ENCODE data around the gene DNAI1. TPM values are rescaled to one million over a fixed set of nuclear protein-coding genes. Genes with fewer than 3 reads are reported as not detected.

Gene DNAI1
- total RNA-seq: not detected

- ATAC-seq (ENCODE audit: insufficient number of reproducible peaks, low FRiP score, low read depth) (peak; percentile 94), DNase-seq (ENCODE audit: low spot score) (peak; percentile 92)
- Histone ChIP-seq H3K27me3 (replicated peaks; ENCODE audit: insufficient read depth) (no peaks in the 10 kb centered on the region), H3K27ac (peak within 1 kb of the TSS; percentile 60 to 78), H3K9me3 (no peaks in the 10 kb centered on the region), H3K4me3 (peak within 1 kb of the TSS; percentile 81), H3K36me3 (no peaks in the 10 kb centered on the region), H3K4me1 (ENCODE audit: control insufficient read depth in 1 of 2, low read depth in 2 of 2) (peaks cover 14 to 21% of the 10 kb centered on the region in 2 donors)
- no peak for TF ChIP-seq CTCF (IDR thresholded peaks at IDR 0.05)
These were observed at the start of gene DNAI1, which contains the start of gene FAM219A for GRCh38 chr9:34458013-34458958. DNAI1 (plus strand) TSS chr9:34458805; CDS start chr9:34459006, 201 bp downstream. FAM219A (minus strand) TSS chr9:34458570; CDS start chr9:34458263, 307 bp downstream.

GRCh38 chr9:34409154-34409553, 49.5 kb upstream of the DNAI1 start:
- no peak overlapping the region for H3K27ac ChIP-seq
- ATAC-seq (ENCODE audit: insufficient number of reproducible peaks, low FRiP score, low read depth) (no peak), DNase-seq (ENCODE audit: low spot score) (no peak)
- H3K36me3 ChIP-seq: no peaks in the 10 kb centered on the region
- H3K4me3 ChIP-seq: no peak overlapping the region
- H3K9me3 ChIP-seq: no peaks in the 10 kb centered on the region
- H3K27me3 ChIP-seq (replicated peaks; ENCODE audit: insufficient read depth): no peaks in the 10 kb centered on the region
- no peaks in the 10 kb centered on the region for H3K4me1 ChIP-seq (ENCODE audit: control insufficient read depth in 1 of 2, low read depth in 2 of 2)
- TF ChIP-seq CTCF (IDR thresholded peaks at IDR 0.05): no peak

GRCh38 chr9:34412336-34412735, 46.3 kb upstream of the DNAI1 start:
- H3K27ac ChIP-seq: no peak overlapping the region
- H3K4me3 ChIP-seq: no peak overlapping the region
- ATAC-seq (ENCODE audit: insufficient number of reproducible peaks, low FRiP score, low read depth) (no peak), DNase-seq (ENCODE audit: low spot score) (no peak)
- no peaks in the 10 kb centered on the region for H3K27me3 ChIP-seq (replicated peaks; ENCODE audit: insufficient read depth)
- no peaks in the 10 kb centered on the region for H3K9me3 ChIP-seq
- no peaks in the 10 kb centered on the region for H3K36me3 ChIP-seq
- no peaks in the 10 kb centered on the region for H3K4me1 ChIP-seq (ENCODE audit: control insufficient read depth in 1 of 2, low read depth in 2 of 2)
- TF ChIP-seq CTCF (IDR thresholded peaks at IDR 0.05): no peak

- Histone ChIP-seq H3K4me1 (ENCODE audit: control insufficient read depth in 1 of 2, low read depth in 2 of 2) (no peaks in the 10 kb centered on the region), H3K36me3 (no peaks in the 10 kb centered on the region), H3K4me3 (no peak overlapping the region), H3K27me3 (replicated peaks; ENCODE audit: insufficient read depth) (no peaks in the 10 kb centered on the region), H3K27ac (no peak overlapping the region), H3K9me3 (no peaks in the 10 kb centered on the region)
- DNase-seq (ENCODE audit: low spot score) (no peak), ATAC-seq (ENCODE audit: insufficient number of reproducible peaks, low FRiP score, low read depth) (no peak)
- TF ChIP-seq CTCF (IDR thresholded peaks at IDR 0.05): no peak
These were observed 45.3 kb upstream of the DNAI1 start for GRCh38 chr9:34413231-34413852.

GRCh38 chr9:34417734-34418133, 40.9 kb upstream of the DNAI1 start:
- Histone ChIP-seq H3K4me1 (ENCODE audit: control insufficient read depth in 1 of 2, low read depth in 2 of 2) (no peaks in the 10 kb centered on the region), H3K9me3 (no peaks in the 10 kb centered on the region), H3K4me3 (no peak overlapping the region), H3K27me3 (replicated peaks; ENCODE audit: insufficient read depth) (no peaks in the 10 kb centered on the region), H3K27ac (no peak overlapping the region), H3K36me3 (no peaks in the 10 kb centered on the region)
- no peak for TF ChIP-seq CTCF (IDR thresholded peaks at IDR 0.05)
- DNase-seq (ENCODE audit: low spot score) (no peak), ATAC-seq (ENCODE audit: insufficient number of reproducible peaks, low FRiP score, low read depth) (no peak)
